NCI-H1436 (cell line): ENCODE data around the gene POTEF.
"Not testable (repeated sequence)": the region's sequence is repeated elsewhere in the genome, so short reads cannot be mapped to it uniquely, and the experiment has no call there.

ENCODE experiments used
- DNase-seq: peaks from one replicate; lab custom pipeline; 2025; lab: John Stamatoyannopoulos, UW

POTEF gene

DNA sequence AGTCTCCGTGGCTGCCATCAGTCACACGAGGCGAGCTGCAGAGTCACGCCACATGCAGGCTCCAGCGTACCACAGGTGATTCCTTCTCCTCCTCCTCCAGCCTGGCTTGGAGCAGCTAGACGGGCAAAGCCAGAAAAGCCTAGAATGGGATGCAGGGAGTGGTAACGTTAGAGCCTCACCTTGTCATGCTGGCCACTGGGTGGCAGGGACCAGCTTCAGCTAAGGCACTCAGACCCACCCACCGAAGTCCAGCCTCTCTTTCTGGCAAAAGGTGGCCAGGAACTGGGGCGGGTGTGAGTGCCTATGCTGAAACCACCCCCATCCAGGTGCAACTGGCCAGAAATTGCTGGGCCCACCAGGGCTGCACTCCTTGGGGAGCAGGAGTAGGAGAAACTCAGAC, 1.3 kb downstream of the POTEF start:
- DNase-seq = not testable (repeated sequence)

DNA sequence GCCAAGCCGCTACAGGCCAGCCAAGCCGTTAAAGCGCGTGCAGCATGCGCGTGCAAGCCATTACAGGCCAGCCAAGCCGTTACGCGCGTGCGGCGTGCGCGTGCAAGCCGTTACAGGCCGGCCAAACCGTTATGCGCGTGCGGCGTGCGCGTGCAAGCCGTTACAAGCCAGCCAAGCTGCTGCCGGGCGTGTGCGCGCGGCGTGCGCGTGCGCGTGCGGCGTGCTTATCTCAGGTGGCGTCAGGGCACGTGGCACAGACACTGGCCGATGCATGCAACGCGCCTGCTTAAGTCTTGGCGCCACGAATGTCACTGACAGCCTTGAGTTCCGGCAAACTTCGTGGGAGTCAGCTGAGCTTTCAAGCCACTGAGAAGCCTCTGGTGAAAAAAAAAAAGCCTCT, 8.1 kb downstream of the POTEF start:
- DNase-seq = not testable (repeated sequence)

DNA sequence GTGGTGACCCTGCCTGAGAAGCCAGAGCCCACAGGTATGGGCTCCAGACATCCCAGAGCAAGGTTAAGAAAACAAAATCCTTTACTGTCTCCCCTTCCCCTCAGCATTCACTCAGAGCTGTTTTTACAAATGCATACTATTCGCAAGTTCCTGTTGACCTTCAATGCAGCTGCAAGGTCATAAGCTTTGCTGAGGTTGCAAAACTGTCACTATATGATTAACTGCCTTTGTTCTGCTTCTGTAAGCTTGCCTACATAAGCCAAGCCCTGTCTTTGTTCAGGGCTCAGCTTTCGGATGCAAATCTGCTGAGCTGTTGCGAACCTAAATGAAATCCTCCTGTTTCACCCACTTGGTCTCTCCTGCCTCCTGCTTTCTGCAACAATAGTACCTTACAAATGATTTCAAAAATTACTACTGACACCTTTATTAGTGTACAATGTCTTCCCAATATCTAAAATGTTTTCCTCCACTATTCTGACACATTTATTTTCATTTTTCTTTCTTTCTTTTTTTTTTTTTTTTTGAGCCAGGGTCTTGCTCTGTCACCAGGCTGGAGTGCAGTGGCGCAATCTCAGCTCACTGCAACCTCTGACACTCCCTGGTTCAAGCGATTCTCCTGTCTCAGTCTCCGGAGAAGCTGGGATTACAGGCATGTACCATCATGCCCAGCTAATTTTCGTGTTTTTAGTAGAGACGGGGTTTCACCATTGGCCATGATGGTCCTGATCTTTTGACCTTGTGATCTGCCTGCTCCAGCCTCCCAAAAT, 26.2 kb downstream of the POTEF start:
- DNase-seq = not testable (repeated sequence)

DNA sequence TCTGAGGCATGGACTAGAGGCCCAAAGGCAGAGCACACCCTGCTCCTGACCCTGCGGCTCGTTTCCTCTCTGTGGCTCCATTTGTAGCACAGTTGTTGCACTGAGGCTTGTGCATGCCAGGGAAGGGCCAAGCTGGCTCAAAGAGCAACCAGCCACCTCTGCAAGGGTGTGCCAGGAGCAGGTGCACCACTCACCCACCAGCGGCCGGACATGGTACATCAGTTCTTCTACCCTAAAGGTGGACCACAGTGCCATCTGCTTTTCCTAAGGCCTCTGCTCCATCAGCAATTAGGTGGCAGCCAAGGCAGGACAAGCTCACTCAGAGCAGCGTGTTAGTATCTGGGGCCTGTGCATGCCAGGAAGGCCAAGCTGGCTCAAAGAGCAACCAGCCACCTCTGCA, 66.4 kb downstream of the POTEF start:
- DNase-seq = not testable (repeated sequence)

DNA sequence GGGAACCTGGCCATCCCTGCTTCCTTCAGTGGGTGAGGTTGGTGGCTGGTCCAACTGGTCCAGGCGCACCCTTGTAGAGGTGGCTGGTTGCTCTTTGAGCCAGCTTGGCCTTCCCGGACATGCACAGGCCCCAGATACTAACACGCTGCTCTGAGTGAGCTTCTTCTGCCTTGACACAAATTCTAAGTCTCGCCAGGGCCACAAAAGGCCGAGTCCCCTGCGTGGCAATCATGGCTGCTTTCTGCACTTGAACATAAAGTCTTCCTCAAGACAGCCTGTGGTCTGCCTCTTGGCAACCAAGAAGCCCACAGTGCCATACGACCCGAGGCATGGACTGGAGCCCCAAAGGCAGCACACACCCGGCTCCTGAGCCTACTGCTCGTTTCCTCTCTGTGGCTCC, 69.0 kb downstream of the POTEF start:
- DNase-seq = not testable (repeated sequence)

DNA sequence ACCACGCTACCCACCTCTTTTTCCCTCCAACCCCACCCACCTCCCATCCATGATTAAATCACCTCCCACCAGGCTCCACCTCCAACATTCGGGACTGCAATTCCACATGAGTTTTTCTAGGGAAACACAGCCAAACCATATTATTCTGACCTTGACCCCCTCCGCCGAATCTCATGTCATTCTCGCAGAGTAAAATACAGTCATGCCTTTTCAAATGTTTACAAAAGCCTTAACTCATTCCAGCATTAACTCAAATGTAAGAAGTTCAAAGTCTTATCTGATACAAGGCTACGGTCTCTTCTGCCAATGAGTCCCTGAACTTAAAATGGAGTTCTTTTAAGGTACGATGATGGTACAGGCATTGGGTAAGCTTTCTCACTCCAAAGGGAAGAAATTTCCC, 72.7 kb downstream of the POTEF start:
- DNase-seq = not testable (repeated sequence)

DNA sequence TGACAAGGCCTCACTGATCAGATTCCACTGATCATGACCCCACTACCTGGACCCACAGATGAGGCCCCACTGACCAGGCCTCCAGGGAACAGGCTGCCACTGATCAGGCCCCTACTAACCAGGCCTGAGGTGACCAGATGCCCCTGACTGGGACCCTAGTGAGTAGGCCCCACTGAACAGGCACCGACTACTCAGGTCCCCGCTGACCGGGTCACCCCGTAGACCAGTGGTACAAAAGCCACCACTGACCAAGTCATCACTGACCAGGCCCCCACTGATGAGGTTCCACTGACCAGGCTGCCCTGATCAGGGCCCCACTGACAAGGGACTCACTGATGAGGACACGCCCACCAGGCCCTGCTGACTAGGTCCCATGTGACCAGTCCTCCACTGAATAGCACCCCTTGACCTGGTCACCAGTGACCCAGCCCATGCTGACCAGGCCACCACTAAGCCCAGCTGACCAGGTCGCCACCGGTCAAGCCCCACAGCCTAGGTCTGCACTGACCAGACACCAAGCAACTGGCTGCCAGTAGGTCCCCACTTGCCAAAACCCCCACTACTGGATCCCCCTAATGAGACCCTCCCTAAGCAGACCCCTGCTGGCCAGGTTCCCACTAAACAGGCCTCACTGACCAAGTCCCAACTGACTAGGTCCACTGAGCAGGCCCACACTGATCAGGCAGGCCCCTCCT, 75.7 kb downstream of the POTEF start:
- not testable (repeated sequence) for DNase-seq

DNA sequence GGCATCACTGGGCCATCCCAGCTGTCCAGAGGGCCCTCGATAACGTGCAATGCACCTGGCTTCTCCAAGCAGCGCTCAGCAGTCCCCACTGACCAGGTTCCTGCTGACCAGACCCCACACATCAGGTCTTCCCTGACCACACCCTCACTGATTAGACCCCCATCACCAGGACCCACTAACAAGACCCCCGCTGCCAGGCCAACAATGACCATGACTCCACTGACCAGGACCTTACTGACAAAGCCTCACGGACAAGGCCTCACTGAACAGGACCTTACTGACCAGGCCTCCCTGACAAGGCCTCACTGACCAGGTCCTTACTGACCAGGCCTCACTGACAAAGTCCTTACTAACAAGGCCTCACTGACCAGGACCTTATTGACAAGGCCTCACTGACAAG, 76.6 kb downstream of the POTEF start:
- not testable (repeated sequence) for DNase-seq

DNA sequence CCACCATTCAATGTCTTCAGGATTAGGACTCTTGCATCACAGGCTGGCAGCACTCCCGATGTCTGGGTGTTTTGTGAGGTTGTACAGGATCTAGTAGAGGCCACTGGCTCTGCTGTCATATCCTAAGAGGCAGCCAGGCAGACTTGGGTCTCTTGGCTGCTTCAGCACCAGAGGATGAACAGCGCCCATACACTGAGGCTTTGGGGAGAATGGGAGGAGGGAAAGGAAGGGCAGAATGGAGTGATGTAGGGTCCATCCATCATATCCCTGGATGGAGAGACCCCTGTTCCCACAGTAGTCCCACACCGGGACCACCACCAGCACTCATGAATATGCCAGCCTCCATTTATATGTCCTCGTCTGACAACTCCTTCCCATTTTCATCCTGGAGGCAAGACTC, 80.6 kb downstream of the POTEF start:
- DNase-seq = not testable (repeated sequence)

DNA sequence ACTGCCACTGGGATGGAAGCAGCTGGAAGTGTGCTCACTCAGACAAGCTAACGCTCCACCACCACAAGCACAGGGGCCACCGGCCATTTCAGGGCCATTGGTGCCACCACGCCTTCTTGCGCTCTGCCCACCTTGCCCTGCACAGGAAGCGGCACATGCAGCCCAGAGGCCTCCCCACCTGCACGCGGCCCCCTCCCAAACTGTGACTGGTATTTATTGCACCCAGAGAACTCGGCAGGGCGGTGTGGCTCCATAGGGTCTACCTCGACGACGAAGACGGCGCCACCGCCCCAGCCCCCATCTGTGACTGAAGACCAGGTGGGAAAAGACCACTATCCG, 90.8 kb downstream of the POTEF start:
- not testable (repeated sequence) for DNase-seq

DNA sequence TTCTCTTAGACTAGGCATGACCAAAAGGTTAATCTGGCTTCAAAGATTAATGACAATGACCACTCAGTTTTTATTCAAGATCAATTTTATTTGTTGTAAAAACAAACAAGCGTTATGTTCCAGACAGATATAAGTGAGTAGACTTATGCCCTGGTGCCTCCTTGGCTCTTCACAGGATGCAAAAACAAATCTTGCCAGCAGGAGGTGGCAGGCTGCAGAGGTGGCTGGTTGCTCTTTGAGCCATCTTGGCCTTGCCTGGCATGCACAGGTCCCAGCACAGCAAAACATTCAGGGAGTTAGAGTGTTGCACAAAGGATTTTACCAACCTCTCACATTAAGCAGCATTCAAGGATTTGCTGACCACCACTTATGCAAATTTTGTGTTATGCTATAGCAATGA, 103.1 kb downstream of the POTEF start:
- not testable (repeated sequence) for DNase-seq
